ENCODE data around the gene TPRA1. TPM values are rescaled to one million over a fixed set of nuclear protein-coding genes. Genes with fewer than 3 reads are reported as not detected.

TPRA1 gene
- total RNA-seq, 1 donor, result 30.4 TPM

DNA sequence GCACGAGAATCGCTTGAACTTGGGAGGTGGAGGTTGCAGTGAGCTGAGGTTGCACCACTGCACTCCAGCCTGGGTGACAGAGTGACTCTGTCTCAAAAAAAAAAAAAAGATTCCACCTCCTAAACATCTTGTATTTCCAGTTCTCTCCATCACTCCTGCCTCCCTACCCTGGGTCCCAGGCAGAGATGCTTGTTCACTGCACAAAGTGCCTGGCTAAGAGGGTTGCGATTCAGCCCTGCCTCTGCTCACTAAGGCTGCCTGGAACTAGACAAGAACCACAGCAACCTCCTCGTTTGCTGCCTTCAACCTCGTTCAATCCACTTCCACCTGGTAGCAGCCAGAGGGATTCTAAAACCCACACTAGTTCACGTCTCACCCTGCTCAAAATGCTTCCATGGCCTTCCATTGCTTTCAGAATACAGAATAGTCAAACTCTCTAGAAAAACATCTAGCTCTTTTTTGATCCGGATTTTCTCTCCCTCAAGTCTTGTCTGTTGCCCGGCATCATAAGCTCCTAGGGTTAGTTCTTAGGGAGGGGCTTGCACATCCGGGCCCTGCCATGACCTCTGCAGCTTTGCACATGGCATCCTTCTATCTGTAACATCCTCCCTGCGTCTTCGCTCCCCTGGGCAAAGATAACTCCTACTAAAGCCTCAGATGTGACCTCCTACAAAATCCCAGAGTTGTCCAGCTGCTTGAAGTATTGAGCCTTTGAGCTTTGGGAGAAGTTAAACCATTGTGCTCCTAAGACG, 6.7 kb upstream of the TPRA1 start:
- TF ChIP-seq, protein P1, sequence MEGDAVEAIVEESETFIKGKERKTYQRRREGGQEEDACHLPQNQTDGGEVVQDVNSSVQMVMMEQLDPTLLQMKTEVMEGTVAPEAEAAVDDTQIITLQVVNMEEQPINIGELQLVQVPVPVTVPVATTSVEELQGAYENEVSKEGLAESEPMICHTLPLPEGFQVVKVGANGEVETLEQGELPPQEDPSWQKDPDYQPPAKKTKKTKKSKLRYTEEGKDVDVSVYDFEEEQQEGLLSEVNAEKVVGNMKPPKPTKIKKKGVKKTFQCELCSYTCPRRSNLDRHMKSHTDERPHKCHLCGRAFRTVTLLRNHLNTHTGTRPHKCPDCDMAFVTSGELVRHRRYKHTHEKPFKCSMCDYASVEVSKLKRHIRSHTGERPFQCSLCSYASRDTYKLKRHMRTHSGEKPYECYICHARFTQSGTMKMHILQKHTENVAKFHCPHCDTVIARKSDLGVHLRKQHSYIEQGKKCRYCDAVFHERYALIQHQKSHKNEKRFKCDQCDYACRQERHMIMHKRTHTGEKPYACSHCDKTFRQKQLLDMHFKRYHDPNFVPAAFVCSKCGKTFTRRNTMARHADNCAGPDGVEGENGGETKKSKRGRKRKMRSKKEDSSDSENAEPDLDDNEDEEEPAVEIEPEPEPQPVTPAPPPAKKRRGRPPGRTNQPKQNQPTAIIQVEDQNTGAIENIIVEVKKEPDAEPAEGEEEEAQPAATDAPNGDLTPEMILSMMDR (IDR thresholded peaks at IDR 0.05; ENCODE audit: extremely low read depth, low read depth, low read length), result no peak

DNA sequence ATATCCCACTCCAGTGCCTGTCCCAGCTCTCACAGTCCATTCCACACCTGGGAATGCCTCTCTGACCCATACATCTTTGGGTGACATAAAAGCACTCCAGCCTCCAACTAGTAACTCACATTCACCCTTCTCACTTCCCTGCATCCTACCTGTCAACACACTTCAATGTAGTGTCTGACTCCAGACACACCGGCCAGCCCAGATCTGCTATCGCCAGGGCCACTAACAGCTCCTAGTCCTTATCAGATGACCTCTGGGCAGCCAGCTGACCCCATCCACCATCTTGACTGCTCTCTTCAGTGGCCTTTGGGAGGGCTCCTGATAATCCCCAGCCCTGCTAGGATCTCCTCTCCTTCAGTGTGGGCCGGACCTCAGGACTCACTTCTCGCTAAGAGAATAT, 4.8 kb upstream of the TPRA1 start:
- H3K27ac ChIP-seq (ENCODE audit: low read depth, low read length), result no peak overlapping the region
- no peak overlapping the region for H3K4me2 ChIP-seq (ENCODE audit: insufficient read depth, low read length)
- H3K27me3 ChIP-seq (ENCODE audit: insufficient read depth, low read length), result no peaks in the 10 kb centered on the region
- H3K9me3 ChIP-seq (ENCODE audit: low read depth, low read length), result no peaks in the 10 kb centered on the region
- H2AFZ ChIP-seq (ENCODE audit: low read length), result no peak overlapping the region
- H3K79me2 ChIP-seq (ENCODE audit: insufficient read depth, low read length), result peaks cover 11% of the 10 kb centered on the region
- no peak for DNase-seq (ENCODE audit: insufficient read length, low spot score, missing footprints)
- no peaks in the 10 kb centered on the region for H4K20me1 ChIP-seq (ENCODE audit: insufficient read depth, low read length)
- H3K36me3 ChIP-seq (ENCODE audit: insufficient read depth, low read length), result no peaks in the 10 kb centered on the region
- TF ChIP-seq, protein P1 (IDR thresholded peaks at IDR 0.05; ENCODE audit: extremely low read depth, low read depth, low read length), result no peak
- H3K4me3 ChIP-seq (ENCODE audit: insufficient read depth, low read length), result no peak overlapping the region
- peaks cover 23% of the 10 kb centered on the region for H3K4me1 ChIP-seq (ENCODE audit: insufficient read depth, low read length)

More for the DNA sequence above, 6.7 kb upstream of the TPRA1 start:
- no peaks in the 10 kb centered on the region for H3K27me3 ChIP-seq (ENCODE audit: insufficient read depth, low read length)
- peak overlapping the region; percentile 80 for H3K4me2 ChIP-seq (ENCODE audit: insufficient read depth, low read length)
- H3K4me1 ChIP-seq (ENCODE audit: insufficient read depth, low read length), result peaks cover 11% of the 10 kb centered on the region
- H3K27ac ChIP-seq (ENCODE audit: low read depth, low read length), result no peak overlapping the region
- no peaks in the 10 kb centered on the region for H4K20me1 ChIP-seq (ENCODE audit: insufficient read depth, low read length)
- peak overlapping the region; percentile 84 for H3K4me3 ChIP-seq (ENCODE audit: insufficient read depth, low read length)
- H2AFZ ChIP-seq (ENCODE audit: low read length), result peak overlapping the region; percentile 97
- DNase-seq (ENCODE audit: insufficient read length, low spot score, missing footprints), result peak; percentile 10
- no peaks in the 10 kb centered on the region for H3K36me3 ChIP-seq (ENCODE audit: insufficient read depth, low read length)
- no peaks in the 10 kb centered on the region for H3K9me3 ChIP-seq (ENCODE audit: low read depth, low read length)
- peaks cover 11% of the 10 kb centered on the region for H3K79me2 ChIP-seq (ENCODE audit: insufficient read depth, low read length)

DNA sequence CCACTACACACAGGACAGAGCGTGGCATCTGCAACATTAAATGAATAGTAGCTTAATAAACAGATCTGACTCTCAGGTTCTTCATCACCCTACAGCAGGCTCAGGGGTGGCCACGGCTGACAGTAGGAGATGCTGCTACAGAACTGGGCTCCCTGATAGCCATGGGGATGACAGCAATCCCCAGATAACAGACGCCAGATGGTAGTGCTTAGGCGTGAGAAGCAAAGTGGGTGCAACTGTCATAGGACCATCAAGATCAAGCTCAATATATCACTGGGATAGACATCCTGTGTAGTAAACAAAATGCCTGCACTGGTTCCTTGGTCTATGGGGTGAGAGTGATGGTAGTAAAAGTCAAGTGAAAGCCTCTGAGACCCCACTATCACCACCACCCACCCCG, 2.6 kb upstream of the TPRA1 start:
- H3K79me2 ChIP-seq (ENCODE audit: insufficient read depth, low read length), result peaks cover 20% of the 10 kb centered on the region
- H3K4me2 ChIP-seq (ENCODE audit: insufficient read depth, low read length), result no peak overlapping the region
- TF ChIP-seq, protein P1 (IDR thresholded peaks at IDR 0.05; ENCODE audit: extremely low read depth, low read depth, low read length), result no peak
- H3K9me3 ChIP-seq (ENCODE audit: low read depth, low read length), result no peaks in the 10 kb centered on the region
- no peaks in the 10 kb centered on the region for H3K36me3 ChIP-seq (ENCODE audit: insufficient read depth, low read length)
- H3K4me1 ChIP-seq (ENCODE audit: insufficient read depth, low read length), result peaks cover 23% of the 10 kb centered on the region
- peaks cover 15% of the 10 kb centered on the region for H4K20me1 ChIP-seq (ENCODE audit: insufficient read depth, low read length)
- H2AFZ ChIP-seq (ENCODE audit: low read length), result no peak overlapping the region
- no peak overlapping the region for H3K27ac ChIP-seq (ENCODE audit: low read depth, low read length)
- DNase-seq (ENCODE audit: insufficient read length, low spot score, missing footprints), result peak; percentile 9
- H3K4me3 ChIP-seq (ENCODE audit: insufficient read depth, low read length), result no peak overlapping the region
- H3K27me3 ChIP-seq (ENCODE audit: insufficient read depth, low read length), result no peaks in the 10 kb centered on the region

DNA sequence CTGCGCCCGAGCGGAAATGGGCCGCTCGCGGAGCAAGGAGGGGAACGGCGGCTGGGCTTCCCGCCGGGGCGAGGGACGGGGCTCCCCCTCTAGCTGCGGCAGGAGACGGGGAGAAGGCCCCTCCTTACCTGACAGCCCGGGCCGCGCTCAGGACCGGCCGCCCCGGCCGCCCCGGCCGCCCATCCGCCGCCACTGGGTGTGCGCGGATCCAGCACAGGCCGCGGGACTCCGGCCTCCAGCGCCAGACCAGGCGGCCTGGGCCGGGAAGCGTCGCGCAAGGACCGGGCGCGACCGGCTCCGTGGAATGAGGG, 296 bp downstream of the TPRA1 start:
- DNase-seq (ENCODE audit: insufficient read length, low spot score, missing footprints), result no peak
- Histone ChIP-seq H3K79me2 (ENCODE audit: insufficient read depth, low read length) (peaks cover 49% of the 10 kb centered on the region), H4K20me1 (ENCODE audit: insufficient read depth, low read length) (peaks cover 44% of the 10 kb centered on the region), H3K36me3 (ENCODE audit: insufficient read depth, low read length) (no peaks in the 10 kb centered on the region), H3K4me1 (ENCODE audit: insufficient read depth, low read length) (peaks cover 32% of the 10 kb centered on the region), H3K9me3 (ENCODE audit: low read depth, low read length) (no peaks in the 10 kb centered on the region), H2AFZ (ENCODE audit: low read length) (peak overlapping the region; percentile 72), H3K27me3 (ENCODE audit: insufficient read depth, low read length) (no peaks in the 10 kb centered on the region), H3K4me3 (ENCODE audit: insufficient read depth, low read length) (peak overlapping the region; percentile 91), H3K27ac (ENCODE audit: low read depth, low read length) (peak overlapping the region; percentile 90), H3K4me2 (ENCODE audit: insufficient read depth, low read length) (peak overlapping the region; percentile 97)
- TF ChIP-seq, protein P1 (IDR thresholded peaks at IDR 0.05; ENCODE audit: extremely low read depth, low read depth, low read length), result no peak
